Measurements from ENCODE around the gene ZNF335.
A peak's percentile ranks its signal among the peaks of the same experiment; 100 is the strongest.

The ZNF335 gene

DNA sequence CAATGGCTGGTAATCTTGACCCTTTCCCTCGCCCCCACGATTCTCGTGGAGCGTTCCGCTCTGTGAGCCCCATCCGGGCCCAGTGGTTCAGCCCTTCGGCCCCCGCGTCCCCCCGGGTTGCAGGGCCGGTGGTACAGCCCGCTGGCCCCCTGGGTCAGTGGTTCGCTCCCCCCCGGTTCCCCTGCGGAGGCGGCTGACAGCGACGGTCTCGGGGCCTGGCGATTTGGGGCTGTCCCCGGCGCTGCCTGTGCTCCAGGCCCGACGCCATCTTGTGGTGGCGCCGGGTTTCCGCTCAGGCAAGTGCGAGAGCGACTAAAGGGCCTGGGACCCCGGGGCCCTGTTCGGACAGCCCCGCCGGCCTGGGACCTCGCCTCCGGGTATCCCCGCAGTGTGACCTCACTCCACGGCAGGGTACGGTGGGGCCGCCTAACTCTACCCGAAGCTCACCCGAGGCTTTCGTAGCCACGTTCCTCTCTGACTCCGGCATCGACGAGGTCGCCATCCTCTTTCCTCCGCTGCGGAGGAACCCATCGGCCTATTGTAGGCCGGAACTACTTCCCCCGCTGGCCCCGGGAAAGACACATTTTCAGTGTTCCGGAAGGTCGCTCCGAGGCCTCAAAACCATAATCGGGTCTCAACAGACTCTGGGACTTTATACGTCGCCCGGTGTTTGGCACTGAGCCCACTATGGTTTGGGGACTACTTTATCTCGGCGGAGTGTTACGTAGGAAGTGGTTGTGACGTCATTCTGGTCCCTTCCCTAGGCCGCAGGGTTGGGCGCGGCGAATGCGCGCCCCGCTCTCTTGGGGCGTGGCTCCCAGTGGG is at the start of gene ZNF335:
Gene ZNF335, minus strand, starts transcription at position 529 of the 825 bp plus-strand sequence. CDS start 793 bp downstream, outside the sequence.
- intact Hi-C loops (cut with DNase I), result loop anchor here (5.0 kb wide), 2 partner anchors 35 to 115 kb away; partner anchors contain the start of gene NCOA5
- peak; percentile 82 to 98 (median 96) for DNase-seq

GRCh38 chr20:46020555-46020954 is 48.6 kb upstream of the ZNF335 start:
- DNase-seq, result no peak
- intact Hi-C loops (cut with DNase I), result loop anchor here (5.0 kb wide), 1 partner anchor 382 kb away; no protein-coding TSS in a partner anchor

- no peak for DNase-seq
- intact Hi-C loops (cut with DNase I), result no loop called here
Measured at GRCh38 chr20:46018611-46019010, 46.6 kb upstream of the ZNF335 start.

DNA sequence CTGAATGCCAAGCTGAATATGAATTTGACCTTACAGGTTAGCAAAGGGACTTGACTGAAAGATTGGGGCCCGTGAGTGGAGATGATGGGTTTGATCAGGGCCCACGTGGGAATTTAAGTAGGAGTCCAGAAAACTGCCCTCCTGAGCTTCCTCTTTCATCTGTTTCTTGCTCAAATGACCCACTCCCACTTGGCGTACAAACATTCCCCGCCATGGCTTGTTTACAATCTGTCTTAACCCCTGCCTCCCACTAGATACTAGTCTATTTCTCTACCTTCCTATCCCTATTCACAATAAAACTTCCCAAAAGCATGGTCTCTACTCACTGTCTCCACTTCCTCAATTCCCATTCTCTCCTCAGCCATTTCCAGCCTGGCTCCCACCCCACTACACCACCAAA is 46.1 kb upstream of the ZNF335 start:
- DNase-seq, result no peak
- intact Hi-C loops (cut with DNase I), result no loop called here

DNA sequence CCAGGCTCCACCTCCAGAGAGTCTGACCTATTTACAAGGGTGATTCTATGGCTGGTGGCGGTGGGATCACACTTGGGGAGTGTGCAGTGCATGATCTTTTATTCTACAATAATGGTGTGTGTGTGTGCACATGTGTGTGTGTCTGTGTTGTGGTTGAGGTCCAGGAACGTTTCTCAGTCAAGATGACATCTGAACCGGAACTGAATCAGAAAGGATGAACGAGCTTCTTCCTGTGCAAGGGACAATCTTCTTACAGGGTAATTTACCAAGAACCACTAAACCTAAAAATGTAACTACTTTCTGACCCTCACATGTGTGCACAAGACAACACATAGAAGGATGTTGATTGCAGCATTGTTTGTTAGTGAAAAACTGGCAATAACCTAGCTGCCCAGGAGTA is 45.3 kb upstream of the ZNF335 start:
- no peak for DNase-seq
- intact Hi-C loops (cut with DNase I), result no loop called here

- DNase-seq, result no peak
- intact Hi-C loops (cut with DNase I), result no loop called here
Measured at GRCh38 chr20:46014517-46015396, 42.8 kb upstream of the ZNF335 start.

GRCh38 chr20:46013829-46014516 is 42.0 kb upstream of the ZNF335 start:
- intact Hi-C loops (cut with DNase I), result no loop called here
- DNase-seq, result peak in 17 of 42 donors; percentile 22 to 69 (median 44)

- intact Hi-C loops (cut with DNase I), result no loop called here
- no peak for DNase-seq
Measured at GRCh38 chr20:46013322-46013828, 41.4 kb upstream of the ZNF335 start.

DNA sequence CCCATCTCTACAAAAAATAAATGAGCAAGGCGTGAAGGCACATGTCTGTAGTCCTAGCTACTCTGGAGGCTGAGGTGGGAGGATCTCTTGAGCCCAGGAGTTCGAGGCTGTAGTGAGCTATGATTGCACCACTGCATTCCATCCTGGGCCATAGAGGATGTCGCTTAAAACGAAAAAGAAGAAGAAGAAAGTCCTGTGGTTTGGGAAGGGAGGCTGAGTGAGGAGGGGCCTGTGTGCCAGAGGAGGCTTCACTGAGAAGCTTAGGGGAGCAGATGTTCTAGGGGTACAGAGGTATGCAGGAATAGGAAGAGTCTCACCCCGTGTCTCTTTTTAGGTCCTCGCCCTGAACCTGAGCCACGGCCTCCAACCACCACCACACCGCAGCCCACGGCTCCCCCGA is 40.9 kb upstream of the ZNF335 start:
- DNase-seq, result no peak
- intact Hi-C loops (cut with DNase I), result no loop called here

DNA sequence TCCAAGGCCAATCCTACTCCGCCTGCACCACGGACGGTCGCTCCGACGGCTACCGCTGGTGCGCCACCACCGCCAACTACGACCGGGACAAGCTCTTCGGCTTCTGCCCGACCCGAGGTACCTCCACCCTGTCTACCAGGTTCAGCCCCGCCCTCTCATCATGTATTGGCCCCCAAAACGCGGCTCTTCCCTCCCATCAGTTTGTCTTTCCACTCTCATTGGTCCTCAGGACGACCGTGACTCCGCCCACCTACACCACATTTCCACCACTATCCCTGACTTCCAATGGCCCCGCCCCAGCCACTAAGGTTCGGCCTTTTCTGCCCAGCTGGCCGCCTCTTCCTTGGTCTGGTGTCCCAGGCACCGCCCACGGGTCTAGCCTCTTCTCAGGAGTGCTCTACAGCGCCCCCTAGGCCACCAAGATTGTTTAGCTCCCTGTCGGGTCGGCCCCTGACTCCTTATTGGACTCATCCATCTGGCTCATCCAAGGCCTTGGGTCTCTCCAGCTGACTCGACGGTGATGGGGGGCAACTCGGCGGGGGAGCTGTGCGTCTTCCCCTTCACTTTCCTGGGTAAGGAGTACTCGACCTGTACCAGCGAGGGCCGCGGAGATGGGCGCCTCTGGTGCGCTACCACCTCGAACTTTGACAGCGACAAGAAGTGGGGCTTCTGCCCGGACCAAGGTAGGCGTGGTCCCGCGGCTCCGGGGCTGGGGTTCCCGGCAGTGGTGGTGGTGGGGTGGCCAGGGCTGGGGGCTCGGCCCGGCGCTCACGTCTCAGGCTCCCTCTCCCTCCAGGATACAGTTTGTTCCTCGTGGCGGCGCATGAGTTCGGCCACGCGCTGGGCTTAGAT is 39.9 kb upstream of the ZNF335 start:
- DNase-seq, result peak in 1 of 42 donors; percentile 50
- intact Hi-C loops (cut with DNase I), result no loop called here

DNA sequence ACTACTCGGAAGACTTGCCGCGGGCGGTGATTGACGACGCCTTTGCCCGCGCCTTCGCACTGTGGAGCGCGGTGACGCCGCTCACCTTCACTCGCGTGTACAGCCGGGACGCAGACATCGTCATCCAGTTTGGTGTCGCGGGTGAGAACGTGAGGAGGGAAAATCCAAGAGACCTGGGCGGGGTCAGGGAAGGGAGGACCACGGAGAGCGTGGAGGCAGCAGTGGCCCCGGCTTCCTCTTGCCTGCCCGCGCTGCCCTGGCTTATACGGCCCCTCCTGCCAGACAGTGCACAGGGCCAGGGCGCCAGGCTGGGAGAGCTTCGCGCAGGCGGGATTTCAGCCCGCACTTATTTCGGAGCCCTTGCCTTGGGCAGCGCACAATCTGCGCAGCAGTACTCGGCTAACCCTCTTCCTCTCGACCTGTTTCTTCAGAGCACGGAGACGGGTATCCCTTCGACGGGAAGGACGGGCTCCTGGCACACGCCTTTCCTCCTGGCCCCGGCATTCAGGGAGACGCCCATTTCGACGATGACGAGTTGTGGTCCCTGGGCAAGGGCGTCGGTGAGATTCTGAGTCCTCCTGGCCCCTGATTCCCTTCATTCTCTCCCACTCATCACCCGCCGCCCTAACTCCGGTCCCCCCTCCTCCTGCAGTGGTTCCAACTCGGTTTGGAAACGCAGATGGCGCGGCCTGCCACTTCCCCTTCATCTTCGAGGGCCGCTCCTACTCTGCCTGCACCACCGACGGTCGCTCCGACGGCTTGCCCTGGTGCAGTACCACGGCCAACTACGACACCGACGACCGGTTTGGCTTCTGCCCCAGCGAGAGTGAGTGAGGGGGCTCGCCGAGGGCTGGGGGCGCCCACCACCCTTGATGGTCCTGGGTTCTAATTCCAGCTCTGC is 38.7 kb upstream of the ZNF335 start:
- peak in 16 of 42 donors; percentile 19 to 68 (median 48) for DNase-seq
- intact Hi-C loops (cut with DNase I), result no loop called here

GRCh38 chr20:46009816-46010215 is 37.8 kb upstream of the ZNF335 start:
- DNase-seq, result no peak
- intact Hi-C loops (cut with DNase I), result no loop called here

GRCh38 chr20:46007671-46008070 is 35.7 kb upstream of the ZNF335 start:
- DNase-seq, result no peak
- intact Hi-C loops (cut with DNase I), result no loop called here

DNA sequence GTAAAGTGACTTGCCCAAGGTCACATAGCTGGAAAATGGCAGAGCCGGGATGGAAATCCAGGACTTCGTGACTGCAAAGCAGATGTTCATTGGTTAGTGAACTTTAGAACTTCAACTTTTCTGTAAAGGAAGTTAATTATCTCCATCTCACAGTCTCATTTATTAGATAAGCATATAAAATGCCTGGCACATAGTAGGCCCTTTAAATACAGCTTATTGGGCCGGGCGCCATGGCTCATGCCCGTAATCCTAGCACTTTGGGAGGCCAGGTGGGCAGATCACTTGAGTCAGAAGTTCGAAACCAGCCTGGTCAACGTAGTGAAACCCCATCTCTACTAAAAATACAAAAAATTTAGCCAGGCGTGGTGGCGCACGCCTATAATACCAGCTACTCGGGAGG is 35.0 kb upstream of the ZNF335 start:
- DNase-seq, result no peak
- intact Hi-C loops (cut with DNase I), result no loop called here

DNA sequence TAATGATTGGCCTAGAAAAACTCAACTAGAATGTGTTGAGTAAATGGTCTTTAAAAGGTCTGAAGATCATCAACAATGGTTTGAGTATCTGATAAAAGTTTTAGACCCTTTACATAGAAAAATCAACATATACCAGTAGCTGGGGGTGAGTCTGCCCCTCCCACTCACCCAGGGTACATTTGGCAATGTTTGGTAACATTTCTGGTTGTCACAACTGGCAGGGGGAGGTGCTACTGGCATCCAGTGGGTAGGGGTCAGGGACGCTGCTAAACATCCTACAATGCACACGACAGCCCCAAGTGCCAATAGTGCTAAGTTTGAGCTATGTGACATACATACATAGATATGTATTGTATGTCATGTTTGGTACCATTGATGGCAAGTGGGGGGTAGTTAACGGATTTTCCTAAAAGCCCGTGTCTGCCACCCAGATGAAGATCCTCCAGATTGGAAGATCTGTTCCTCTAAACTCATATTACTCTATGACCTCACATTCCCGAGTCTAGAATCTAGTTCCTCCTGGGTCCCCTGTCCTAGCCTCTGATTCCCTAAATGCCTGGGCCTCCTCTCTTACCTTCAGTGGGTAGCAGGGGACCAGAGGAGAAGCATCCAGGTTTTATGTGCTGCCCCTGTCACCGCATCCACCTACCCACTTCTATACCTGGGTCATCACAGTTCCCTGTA is 34.2 kb upstream of the ZNF335 start:
- DNase-seq, result no peak

GRCh38 chr20:46004889-46005473 is 33.0 kb upstream of the ZNF335 start:
- DNase-seq, result peak in 19 of 42 donors; percentile 25 to 54 (median 43)
- intact Hi-C loops (cut with DNase I), result no loop called here

More for the DNA sequence above, 34.2 kb upstream of the ZNF335 start:
- intact Hi-C loops (cut with DNase I), result no loop called here
